ENCODE results near the gene OR5A2.
"Not testable (repeated sequence)": the region's sequence is repeated elsewhere in the genome, so short reads cannot be mapped to it uniquely, and the experiment has no call there.

The OR5A2 gene

GRCh38 chr11:59380263-59381059, 45.8 kb downstream of the OR5A2 start:
- DNase-seq, result no peak

GRCh38 chr11:59372324-59372723, 53.9 kb downstream of the OR5A2 start:
- not testable (repeated sequence) for DNase-seq

GRCh38 chr11:59368238-59369022, 57.8 kb downstream of the OR5A2 start:
- no peak for DNase-seq

Data from HCEC 1CT (cell line).